GF-D8 (cell line): Measurements from ENCODE around the gene KRTAP25-1.

ENCODE experiments used
- DNase-seq: peaks from one replicate; lab custom pipeline; 2025; lab: John Stamatoyannopoulos, UW

Gene KRTAP25-1

DNA sequence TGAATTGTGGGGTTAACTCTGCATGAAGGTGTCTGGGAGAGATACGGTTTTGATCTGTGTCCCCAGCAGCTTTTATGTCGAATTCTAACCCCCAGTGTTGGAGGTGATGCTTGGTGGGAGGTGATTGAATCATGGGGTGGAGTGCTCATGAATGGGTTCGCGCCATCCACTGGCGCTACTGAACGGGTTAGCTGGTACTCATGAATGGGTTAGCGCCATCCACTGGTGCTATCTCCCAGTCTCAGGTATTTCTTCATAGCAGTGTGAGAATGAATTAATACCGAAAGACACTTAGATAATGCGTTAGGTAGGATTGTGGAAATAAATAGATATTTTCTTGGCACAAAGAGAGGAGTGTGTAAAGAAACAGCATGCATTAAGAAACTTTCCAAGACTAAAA, 40.5 kb downstream of the KRTAP25-1 start:
- no peak for DNase-seq

DNA sequence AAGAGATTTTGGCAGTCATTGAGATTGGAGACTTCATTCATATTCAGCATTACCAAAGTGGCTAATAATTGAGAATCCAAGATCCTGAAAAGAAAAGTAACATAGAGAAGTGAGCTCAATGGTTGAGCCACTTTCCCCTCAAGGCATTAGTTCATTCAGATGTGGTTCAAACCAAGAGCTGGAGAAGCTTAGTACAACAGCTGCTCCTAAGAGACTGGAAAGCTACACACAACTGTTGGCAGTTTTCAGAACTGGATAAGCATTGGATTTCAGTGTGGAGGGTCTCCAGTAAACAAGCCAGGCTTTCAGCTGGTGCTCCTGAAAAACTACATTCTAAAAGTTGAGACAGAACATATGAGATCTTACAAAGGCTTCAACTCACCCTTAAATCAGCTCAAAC, 44.3 kb downstream of the KRTAP25-1 start:
- DNase-seq, result no peak

DNA sequence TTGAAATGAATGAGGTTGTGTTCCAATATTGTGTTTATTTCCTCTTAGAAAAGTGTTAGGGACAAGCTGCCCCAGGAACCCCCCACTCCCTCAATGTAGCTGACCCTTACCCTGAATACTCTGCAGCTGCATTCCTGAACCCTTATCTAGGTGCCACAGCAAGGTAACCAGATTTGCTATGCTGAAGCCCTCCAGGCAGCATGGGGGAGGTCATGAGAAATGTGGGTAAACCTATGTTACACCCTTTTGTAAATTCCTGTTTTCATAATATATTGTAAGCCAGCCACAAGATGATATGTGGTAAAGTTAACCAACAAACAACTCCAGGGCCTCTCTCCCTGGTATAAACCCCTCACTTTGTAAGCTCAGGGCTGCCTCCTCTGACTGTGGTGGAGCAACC, 45.6 kb downstream of the KRTAP25-1 start:
- DNase-seq, result no peak

DNA sequence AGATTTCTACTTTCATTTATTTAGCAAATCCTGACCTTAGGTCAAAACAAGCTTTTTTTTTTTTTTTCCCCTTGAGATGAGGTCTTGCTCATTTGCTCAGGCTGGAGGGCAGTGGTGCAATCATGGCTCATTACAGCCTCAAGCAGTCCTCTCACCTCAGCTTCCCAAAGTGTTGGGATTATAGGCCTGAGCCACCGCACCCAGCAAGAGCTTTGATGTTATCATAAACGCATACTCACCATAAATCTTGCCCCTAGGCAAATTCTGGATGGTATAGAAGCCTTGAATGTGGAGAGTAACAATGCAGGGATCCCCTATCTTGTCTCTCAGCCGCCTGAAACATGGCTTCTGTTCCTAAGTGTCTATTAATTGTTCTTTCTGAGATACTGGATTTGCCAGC, 48.7 kb downstream of the KRTAP25-1 start:
- DNase-seq, result no peak
